ENCODE measurements around the gene RNF223. TPM values are rescaled to one million over a fixed set of nuclear protein-coding genes. Genes with fewer than 3 reads are reported as not detected.

The RNF223 gene
- total RNA-seq, 1 experiment from 2014 or later = 0.08 TPM

DNA sequence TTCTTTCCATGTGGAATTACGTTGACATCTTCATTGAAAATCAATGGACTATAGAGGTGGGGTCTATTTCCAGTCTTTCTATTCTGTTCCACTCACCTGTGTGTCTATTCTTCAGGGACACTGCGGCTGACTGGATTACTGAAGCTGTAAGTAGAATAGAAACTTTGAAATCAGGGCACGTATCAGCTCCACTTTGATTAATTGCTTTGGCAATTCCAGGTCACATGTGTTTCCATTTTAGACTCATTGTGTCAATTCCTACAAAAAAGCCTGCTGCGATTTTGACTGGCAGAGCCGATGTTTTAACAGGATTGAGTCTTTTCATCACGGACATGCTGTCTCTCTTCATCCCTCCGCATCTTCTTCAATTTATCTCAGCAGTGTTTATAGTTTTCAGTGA lies 20.9 kb upstream of the RNF223 start:
- TF ChIP-seq POLR2AphosphoS5 (IDR thresholded peaks at IDR 0.05; ENCODE audit: low read depth, low read length) (no peak), REST (IDR thresholded peaks at IDR 0.05; ENCODE audit: insufficient read depth in 1 of 2, low read depth in 2 of 2, low read length in 1 of 2) (no peak), TCF7L2 (IDR thresholded peaks at IDR 0.05; ENCODE audit: low read depth, low read length) (no peak), CTCF (IDR thresholded peaks at IDR 0.05) (no peak), SIN3A (IDR thresholded peaks at IDR 0.05; ENCODE audit: borderline replicate concordance, insufficient read depth, low read depth, low read length) (no peak)
- ChIA-PET CTCF (no interaction called here), POLR2A (no interaction called here)
- Histone ChIP-seq H3K36me3 (ENCODE audit: control insufficient read depth, insufficient read depth, low read length) (no peaks in the 10 kb centered on the region), H3K4me1 (ENCODE audit: control insufficient read depth, insufficient read depth, low read length) (no peaks in the 10 kb centered on the region), H3K27me3 (ENCODE audit: control insufficient read depth, insufficient read depth, low read length) (no peaks in the 10 kb centered on the region), H3K27ac (ENCODE audit: low read length) (no peak overlapping the region), H3K9me3 (ENCODE audit: control insufficient read depth, insufficient read depth, low read depth, low read length) (no peaks in the 10 kb centered on the region; the same call in 1 of the 2 replicates), H3K4me3 (ENCODE audit: low read depth in 2 of 2, low read length in 2 of 2) (no peak overlapping the region)
- ATAC-seq (no peak), DNase-seq (ENCODE audit: low read depth, low spot score) (no peak)
- intact Hi-C loops (cut with micrococcal nuclease; ENCODE audit: unreplicated experiment) (no loop called here), in situ Hi-C loops (cut with HindIII; ENCODE audit: low pct_unique_long_range_greater_than_20kb, low sequenced_read_pairs) (no loop called here)
- no TSS peak for BruUV-seq (replicated peaks)

- ATAC-seq (no peak), DNase-seq (ENCODE audit: low read depth, low spot score) (no peak)
- TF ChIP-seq TCF7L2 (IDR thresholded peaks at IDR 0.05; ENCODE audit: low read depth, low read length) (no peak), REST (IDR thresholded peaks at IDR 0.05; ENCODE audit: insufficient read depth in 1 of 2, low read depth in 2 of 2, low read length in 1 of 2) (no peak), POLR2AphosphoS5 (IDR thresholded peaks at IDR 0.05; ENCODE audit: low read depth, low read length) (no peak), SIN3A (IDR thresholded peaks at IDR 0.05; ENCODE audit: borderline replicate concordance, insufficient read depth, low read depth, low read length) (no peak)
- no peaks in the 10 kb centered on the region for H3K27me3 ChIP-seq (ENCODE audit: control insufficient read depth, insufficient read depth, low read length)
- ChIA-PET POLR2A (no interaction called here), CTCF (no interaction called here)
- no peaks in the 10 kb centered on the region for H3K4me1 ChIP-seq (ENCODE audit: control insufficient read depth, insufficient read depth, low read length)
- H3K27ac ChIP-seq (ENCODE audit: low read length) = no peak overlapping the region
- BruUV-seq (replicated peaks) = no TSS peak
- H3K36me3 ChIP-seq (ENCODE audit: control insufficient read depth, insufficient read depth, low read length) = no peaks in the 10 kb centered on the region
- H3K4me3 ChIP-seq (ENCODE audit: low read depth in 2 of 2, low read length in 2 of 2) = no peak overlapping the region
- intact Hi-C loops (cut with micrococcal nuclease; ENCODE audit: unreplicated experiment) = no loop called here
- H3K9me3 ChIP-seq (ENCODE audit: control insufficient read depth, insufficient read depth, low read depth, low read length) = no peaks in the 10 kb centered on the region
- in situ Hi-C loops (cut with HindIII; ENCODE audit: low pct_unique_long_range_greater_than_20kb, low sequenced_read_pairs) = no loop called here
These were observed 19.5 kb upstream of the RNF223 start for GRCh38 chr1:1093610-1093943.

Data from Panc1 (cell line).